Activated T-cell treated with anti-CD3 and anti-CD28 coated beads for 24 hours (primary cell): ENCODE results near the gene MICALL1.

Source experiments
- DNase-seq: peaks from one replicate; pipeline ENCODE4 v3.0.0-alpha.2; 2020; ENCODE audit warnings: low read depth

The MICALL1 gene

GRCh38 chr22:37905534-37906363 lies at the start of gene MICALL1:
Gene MICALL1, plus strand, starts transcription at chr22:37906297. Its CDS starts 126 bp downstream, at chr22:37906423.
- DNase-seq: peak; percentile 34

- DNase-seq: no peak
These were observed 45.2 kb upstream of the MICALL1 start for GRCh38 chr22:37860796-37861421.

GRCh38 chr22:37862570-37863325 lies 43.3 kb upstream of the MICALL1 start:
- DNase-seq: no peak

- no peak for DNase-seq
These were observed 40.6 kb upstream of the MICALL1 start for GRCh38 chr22:37865510-37865909.

- DNase-seq: no peak
These were observed 35.8 kb upstream of the MICALL1 start for GRCh38 chr22:37870273-37870672.

GRCh38 chr22:37880668-37881440 lies 25.2 kb upstream of the MICALL1 start:
- no peak for DNase-seq

GRCh38 chr22:37884420-37884819 lies 21.7 kb upstream of the MICALL1 start:
- no peak for DNase-seq

- DNase-seq: no peak
These were observed 18.3 kb upstream of the MICALL1 start for GRCh38 chr22:37887584-37888378.

- DNase-seq: no peak
These were observed 14.2 kb upstream of the MICALL1 start for GRCh38 chr22:37891926-37892325.

GRCh38 chr22:37892566-37893335 lies 13.3 kb upstream of the MICALL1 start:
- no peak for DNase-seq

GRCh38 chr22:37893583-37893983 lies 12.5 kb upstream of the MICALL1 start:
- no peak for DNase-seq

- no peak for DNase-seq
These were observed 11.0 kb upstream of the MICALL1 start for GRCh38 chr22:37894939-37895670.

GRCh38 chr22:37896181-37896592 lies 9.9 kb upstream of the MICALL1 start:
- DNase-seq: no peak

GRCh38 chr22:37896939-37897338 lies 9.2 kb upstream of the MICALL1 start:
- DNase-seq: no peak

- DNase-seq: no peak
These were observed 8.3 kb upstream of the MICALL1 start for GRCh38 chr22:37897807-37898206.

- DNase-seq: no peak
These were observed 7.5 kb upstream of the MICALL1 start for GRCh38 chr22:37898441-37899181.

GRCh38 chr22:37904572-37905533 lies 1.2 kb upstream of the MICALL1 start:
- no peak for DNase-seq
